GM12891 (cell line): ENCODE data around the gene CDH19.

Source experiments
- POLR2A ChIP-seq: IDR thresholded peaks from 2 replicates; pipeline ENCODE4 v1.6.1; 2011; ENCODE audit warnings: low read depth, low read length, control low read depth
- SPI1 ChIP-seq: IDR thresholded peaks from 2 replicates; pipeline ENCODE4 v1.6.1; 2011; ENCODE audit warnings: low read depth, low read length, control low read depth

DNA sequence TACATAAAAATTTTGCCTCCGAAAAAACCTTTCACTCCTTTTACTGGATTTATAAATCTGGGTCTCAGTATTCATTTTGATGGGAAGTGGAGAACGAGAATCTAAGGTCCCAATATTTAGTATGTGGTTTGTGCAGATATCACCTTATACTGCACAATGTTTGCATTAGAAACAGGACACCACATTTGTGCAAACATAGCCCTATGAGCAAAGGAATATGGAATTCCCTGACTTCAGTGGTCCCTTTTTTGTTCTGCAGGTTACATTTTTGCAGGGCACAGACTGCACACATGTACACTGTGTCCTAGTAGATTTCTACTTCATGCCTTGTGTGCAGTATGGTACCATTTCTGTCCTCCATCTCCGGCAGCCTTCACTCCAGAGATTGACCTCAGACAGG, 130.0 kb downstream of the CDH19 start:
- TF ChIP-seq SPI1 (no peak), POLR2A (no peak)
